Measurements from ENCODE around the gene RET.

DNA sequence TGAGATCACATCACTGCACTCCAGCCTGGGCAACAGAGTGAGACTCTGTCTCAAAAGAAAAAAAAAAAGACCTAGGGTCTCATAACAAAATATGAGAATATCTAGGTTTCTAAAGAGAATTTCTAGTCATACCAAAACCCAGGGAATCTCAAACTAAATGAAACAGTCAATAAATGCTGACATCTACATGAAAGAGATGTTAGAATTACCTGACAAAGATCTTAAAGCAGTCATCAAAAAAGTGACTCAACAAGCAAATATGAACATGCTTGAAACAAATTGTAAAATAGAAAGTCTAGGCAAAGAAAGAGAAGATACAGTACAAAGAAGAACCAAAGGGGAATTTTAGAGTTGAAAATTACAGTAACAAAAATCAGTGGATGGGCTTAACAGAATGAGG lies 26.9 kb upstream of the RET start:
- TF ChIP-seq, protein P1, sequence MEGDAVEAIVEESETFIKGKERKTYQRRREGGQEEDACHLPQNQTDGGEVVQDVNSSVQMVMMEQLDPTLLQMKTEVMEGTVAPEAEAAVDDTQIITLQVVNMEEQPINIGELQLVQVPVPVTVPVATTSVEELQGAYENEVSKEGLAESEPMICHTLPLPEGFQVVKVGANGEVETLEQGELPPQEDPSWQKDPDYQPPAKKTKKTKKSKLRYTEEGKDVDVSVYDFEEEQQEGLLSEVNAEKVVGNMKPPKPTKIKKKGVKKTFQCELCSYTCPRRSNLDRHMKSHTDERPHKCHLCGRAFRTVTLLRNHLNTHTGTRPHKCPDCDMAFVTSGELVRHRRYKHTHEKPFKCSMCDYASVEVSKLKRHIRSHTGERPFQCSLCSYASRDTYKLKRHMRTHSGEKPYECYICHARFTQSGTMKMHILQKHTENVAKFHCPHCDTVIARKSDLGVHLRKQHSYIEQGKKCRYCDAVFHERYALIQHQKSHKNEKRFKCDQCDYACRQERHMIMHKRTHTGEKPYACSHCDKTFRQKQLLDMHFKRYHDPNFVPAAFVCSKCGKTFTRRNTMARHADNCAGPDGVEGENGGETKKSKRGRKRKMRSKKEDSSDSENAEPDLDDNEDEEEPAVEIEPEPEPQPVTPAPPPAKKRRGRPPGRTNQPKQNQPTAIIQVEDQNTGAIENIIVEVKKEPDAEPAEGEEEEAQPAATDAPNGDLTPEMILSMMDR (IDR thresholded peaks at IDR 0.05) = no peak
- no peak for TF ChIP-seq POLR2AphosphoS5 (IDR thresholded peaks at IDR 0.05; ENCODE audit: low read depth, low read length)
- TF ChIP-seq REST (IDR thresholded peaks at IDR 0.05; ENCODE audit: insufficient read depth in 1 of 2, low read depth in 2 of 2, low read length in 1 of 2) = no peak

Data from Panc1 (cell line).